GM19397 (cell line): ENCODE results near the gene CDK9.
"Not testable (repeated sequence)": the region's sequence is repeated elsewhere in the genome, so short reads cannot be mapped to it uniquely, and the experiment has no call there.

Source experiments
- ATAC-seq: cut with Tn5 transposase; IDR thresholded peaks from one replicate; pipeline ENCODE4 v1.9.1; 2021; ENCODE audit warnings: mild to moderate bottlenecking, moderate library complexity; ENCODE audit not compliant: unreplicated experiment

Gene CDK9

GRCh38 chr9:127779136-127779981 lies 6.5 kb upstream of the CDK9 start:
- ATAC-seq, result peak; percentile 41

- ATAC-seq, result no peak
Measured at GRCh38 chr9:127780126-127780885, 5.5 kb upstream of the CDK9 start.

- not testable (repeated sequence) for ATAC-seq
Measured at GRCh38 chr9:127780909-127781308, 4.9 kb upstream of the CDK9 start.

GRCh38 chr9:127781806-127782205 lies 4.0 kb upstream of the CDK9 start:
- ATAC-seq, result no peak

- no peak for ATAC-seq
Measured at GRCh38 chr9:127783111-127784008, 2.5 kb upstream of the CDK9 start.

GRCh38 chr9:127785023-127785932 lies 556 bp upstream of the CDK9 start:
- ATAC-seq, result peak; percentile 49

GRCh38 chr9:127786773-127787104 lies 905 bp downstream of the CDK9 start:
- ATAC-seq, result no peak

- no peak for ATAC-seq
Measured at GRCh38 chr9:127788337-127789011, 2.6 kb downstream of the CDK9 start.

- no peak for ATAC-seq
Measured at GRCh38 chr9:127789179-127789578, 3.3 kb downstream of the CDK9 start.

GRCh38 chr9:127790094-127790855 lies 4.4 kb downstream of the CDK9 start:
- ATAC-seq, result no peak

- ATAC-seq, result no peak
Measured at GRCh38 chr9:127791085-127791484, 5.3 kb downstream of the CDK9 start.

GRCh38 chr9:127792417-127793031 lies 6.7 kb downstream of the CDK9 start:
- no peak for ATAC-seq

GRCh38 chr9:127793093-127793708 lies 7.4 kb downstream of the CDK9 start:
- no peak for ATAC-seq

- ATAC-seq, result no peak
Measured at GRCh38 chr9:127794001-127794791, 8.4 kb downstream of the CDK9 start.

GRCh38 chr9:127796225-127796813 lies 10.5 kb downstream of the CDK9 start:
- no peak for ATAC-seq

GRCh38 chr9:127796852-127797370 lies 11.1 kb downstream of the CDK9 start:
- ATAC-seq, result no peak
